Epithelial cell of proximal tubule (primary cell): ENCODE results near the gene GSK3A. TPM values are rescaled to one million over a fixed set of nuclear protein-coding genes. Genes with fewer than 3 reads are reported as not detected.

Experiments used
- DNase-seq: peaks from one replicate; pipeline ENCODE4 v3.0.0-alpha.2; 2011; ENCODE audit warnings: low read depth
- H3K4me3 ChIP-seq: 2 replicates; pipeline ENCODE4 v1.5.1; 2011; ENCODE audit warnings: low read depth, mild to moderate bottlenecking, low read length
- CTCF ChIP-seq: conservative IDR thresholded peaks from 2 replicates; pipeline ENCODE4 v1.5.1; 2012; ENCODE audit warnings: low read depth, mild to moderate bottlenecking, low read length
- total RNA-seq: library from RNA; depleted of rRNA; stranded (reverse); fragments of >200 nt; gene quantifications from 2 replicates; pipeline ENCODE4 v1.2.3, GENCODE V29; 2015

The GSK3A gene
- total RNA-seq, 1 donor from 2014 or later: 33.9 TPM

DNA sequence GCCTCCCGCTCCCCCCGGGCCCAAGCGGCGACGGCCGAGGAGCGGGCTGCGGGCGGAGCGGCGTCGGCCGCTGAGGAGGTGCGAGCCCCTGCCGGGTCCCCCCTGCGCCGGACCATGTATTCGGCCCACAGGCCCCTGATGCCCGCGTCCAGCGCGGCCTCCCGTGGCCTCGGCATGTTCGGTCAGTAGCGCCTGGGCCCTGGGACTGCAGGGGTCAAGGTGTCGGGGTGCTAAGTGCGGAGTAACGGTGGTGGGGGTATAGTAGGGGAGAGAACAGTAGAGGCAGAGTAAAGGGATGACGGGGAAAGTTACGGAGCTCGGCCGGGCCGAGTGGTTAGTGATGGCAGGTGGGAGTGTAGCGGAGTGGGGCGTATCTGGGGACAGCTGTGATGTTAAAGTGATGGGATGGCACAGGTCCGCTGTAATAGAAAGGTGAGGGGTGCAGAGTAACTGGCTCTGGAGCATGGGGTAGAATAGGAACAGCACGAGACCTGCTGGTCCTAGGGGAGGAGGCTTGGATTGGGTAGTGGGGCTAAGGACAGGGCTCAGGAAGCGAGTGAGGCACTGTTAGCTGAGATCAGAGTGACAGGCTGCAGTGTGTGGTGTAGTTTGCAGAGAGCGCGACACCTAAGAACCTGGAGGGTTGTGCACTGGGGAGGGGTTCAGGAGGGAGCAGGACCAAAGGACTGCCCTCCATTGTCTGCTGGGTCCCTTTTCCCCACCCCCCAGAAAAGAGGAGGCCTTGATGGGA, 42.4 kb upstream of the GSK3A start:
- no peak for TF ChIP-seq CTCF
- peak overlapping the region; percentile 76 for H3K4me3 ChIP-seq
- no peak for DNase-seq

DNA sequence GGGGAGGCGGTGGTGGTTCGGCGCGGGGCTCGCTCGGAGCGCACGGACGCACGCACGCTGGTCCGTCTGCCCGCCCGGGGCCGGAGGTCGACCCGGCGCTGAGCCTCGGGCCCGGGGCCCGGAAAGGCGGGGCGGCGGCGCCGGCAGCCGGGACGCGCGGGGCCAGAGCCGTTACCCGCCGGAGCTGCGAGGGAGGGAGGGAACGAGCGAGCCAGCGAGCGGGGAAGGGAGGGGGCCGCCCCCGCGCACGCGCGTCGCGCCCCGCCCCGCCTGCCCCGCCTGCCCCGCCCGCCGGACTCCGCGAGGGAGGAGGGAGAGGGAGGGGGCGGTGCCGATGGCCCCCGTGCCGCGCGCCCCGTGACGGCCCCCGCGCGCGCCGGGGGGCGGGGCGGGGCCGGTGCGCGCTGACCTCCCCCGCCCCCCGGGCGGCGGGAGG, 41.7 kb upstream of the GSK3A start:
- peak overlapping the region; percentile 26 for H3K4me3 ChIP-seq
- no peak for DNase-seq
- TF ChIP-seq CTCF: no peak

DNA sequence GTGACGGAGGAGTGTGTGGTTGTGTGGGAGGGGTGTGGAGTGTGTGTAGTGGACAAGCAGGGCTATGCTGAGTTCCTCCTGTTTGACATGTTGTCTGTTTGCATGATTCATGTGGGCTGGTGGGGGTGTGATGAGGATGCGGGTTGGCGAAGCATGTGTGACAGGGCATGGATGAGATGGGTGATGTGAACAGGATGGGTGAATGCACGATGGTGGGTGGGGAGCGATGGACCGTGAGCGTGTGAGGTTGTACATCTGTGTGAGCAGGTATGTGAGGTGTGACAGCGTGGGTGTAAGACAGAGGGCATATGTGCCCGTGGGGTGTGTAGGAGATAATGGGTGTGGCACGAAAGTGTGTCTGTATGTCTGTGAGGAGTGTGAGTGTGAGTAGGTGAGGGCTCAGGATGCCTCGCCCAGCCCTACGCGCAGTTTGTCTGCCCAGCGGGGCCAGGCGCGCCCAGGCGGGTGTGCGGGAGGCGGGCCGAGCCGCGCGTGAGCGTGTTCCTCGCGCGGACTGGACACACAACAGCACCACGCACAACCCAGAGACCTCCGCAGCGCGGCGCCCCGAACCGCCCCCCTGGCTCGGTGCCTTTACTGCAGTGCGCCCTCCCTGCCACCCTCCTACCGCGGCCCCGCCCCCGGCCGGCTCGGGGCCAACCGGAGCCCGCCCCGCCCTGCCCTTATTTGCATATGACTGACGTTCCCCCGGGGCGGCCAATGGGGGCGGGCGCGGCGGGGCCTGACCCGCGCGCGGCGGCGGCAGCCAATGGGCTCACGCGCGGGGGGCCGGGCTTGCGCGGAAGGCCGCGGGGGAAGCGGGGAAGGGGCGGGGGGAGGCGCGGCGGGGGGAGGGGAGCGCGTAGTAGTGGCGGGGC, 41.0 kb upstream of the GSK3A start:
- H3K4me3 ChIP-seq: peak overlapping the region; percentile 53
- no peak for TF ChIP-seq CTCF
- DNase-seq: no peak

DNA sequence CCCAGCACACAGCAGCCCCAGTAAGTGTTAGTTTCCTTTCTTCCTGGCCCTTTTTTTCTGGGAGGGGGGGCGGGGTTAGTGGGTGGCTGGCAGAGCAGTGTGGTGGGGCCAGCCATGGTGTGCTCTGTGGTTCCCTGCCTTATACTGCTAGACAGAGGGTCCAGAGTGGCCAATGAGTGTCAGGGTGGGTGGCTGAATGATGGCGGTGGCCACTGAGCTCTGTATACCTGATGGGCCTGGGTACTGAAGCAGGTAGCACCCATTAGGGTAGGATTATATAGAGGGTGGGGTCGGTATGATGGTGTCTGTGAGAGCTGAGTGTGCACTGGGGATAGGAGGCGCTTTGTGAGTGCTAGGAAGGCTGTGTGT, 40.4 kb upstream of the GSK3A start:
- no peak for TF ChIP-seq CTCF
- peak overlapping the region; percentile 53 for H3K4me3 ChIP-seq
- no peak for DNase-seq

- no peak for DNase-seq
- H3K4me3 ChIP-seq: peak overlapping the region; percentile 71
- no peak for TF ChIP-seq CTCF
Observed at GRCh38 chr19:42281827-42282762, 39.7 kb upstream of the GSK3A start.

GRCh38 chr19:42281146-42281826, 38.9 kb upstream of the GSK3A start:
- H3K4me3 ChIP-seq: peak overlapping the region; percentile 71
- no peak for TF ChIP-seq CTCF
- DNase-seq: no peak
